Smooth muscle cell (in vitro differentiated cells): ENCODE results near the gene RBM19. TPM values are rescaled to one million over a fixed set of nuclear protein-coding genes. Genes with fewer than 3 reads are reported as not detected.

ENCODE experiments used
- DNase-seq: peaks from one replicate; lab custom pipeline; 2025; ENCODE audit not compliant: unreplicated experiment; lab: John Stamatoyannopoulos, UW
- H2AFZ ChIP-seq: fragments of 200-600 bp; sonication (generic); 2 replicates; pipeline ENCODE4 v1.6.0; 2016; ENCODE audit warnings: antibody characterized with exemption, low read depth, mild to moderate bottlenecking
- H3F3A ChIP-seq: fragments of 200-600 bp; sonication (generic); 2 replicates; pipeline ENCODE4 v1.6.0; 2017; ENCODE audit warnings: antibody characterized with exemption, low read depth
- H3K27ac ChIP-seq: fragments of 200-600 bp; sonication (generic); 2 replicates; pipeline ENCODE4 v1.5.1; 2016; ENCODE audit warnings: low read depth, mild to moderate bottlenecking
- H3K27me3 ChIP-seq: fragments of 200-600 bp; sonication (generic); 2 replicates; pipeline ENCODE4 v1.6.1; 2016; ENCODE audit warnings: low read depth, mild to moderate bottlenecking
- H3K36me3 ChIP-seq: fragments of 200-600 bp; sonication (generic); 2 replicates; pipeline ENCODE4 v1.5.1; 2016; ENCODE audit warnings: low read depth
- H3K4me1 ChIP-seq: fragments of 200-600 bp; sonication (generic); 2 replicates; pipeline ENCODE4 v1.5.1; 2016; ENCODE audit warnings: low read depth
- H3K4me2 ChIP-seq: fragments of 200-600 bp; sonication (generic); 2 replicates; pipeline ENCODE4 v1.6.0; 2016; ENCODE audit warnings: mild to moderate bottlenecking
- H3K4me3 ChIP-seq: fragments of 200-600 bp; sonication (generic); 2 replicates; pipeline ENCODE4 v1.5.1; 2016; ENCODE audit warnings: mild to moderate bottlenecking
- H3K79me2 ChIP-seq: fragments of 200-600 bp; sonication (generic); 2 replicates; pipeline ENCODE4 v1.6.0; 2016; ENCODE audit warnings: low read depth, mild to moderate bottlenecking
- H3K9ac ChIP-seq: fragments of 200-600 bp; sonication (generic); 2 replicates; pipeline ENCODE4 v1.6.0; 2016; ENCODE audit warnings: low read depth
- H3K9me3 ChIP-seq: fragments of 200-600 bp; sonication (generic); replicated peaks from 2 replicates; pipeline ENCODE4 v1.5.1; 2016; ENCODE audit warnings: low read depth
- H4K20me1 ChIP-seq: fragments of 200-600 bp; sonication (generic); 2 replicates; pipeline ENCODE4 v1.6.0; 2016; ENCODE audit warnings: low read depth
- WGBS: methylation state at CpG from one replicate; pipeline ENCODE4 v1.1.7; 2016; ENCODE audit warnings: low lambda C conversion rate; 5-methylcytosine and 5-hydroxymethylcytosine counted together
- polyA plus RNA-seq: library from polyadenylated mRNA; unstranded; fragments of >200 nt; fragmentation: Nextera tagmentation; extraction: Ambion mirVana; gene quantifications from 2 replicates; pipeline ENCODE4 v1.2.1, GENCODE V29; 2016
- total RNA-seq: library from RNA; depleted of rRNA; stranded (reverse); fragments of >200 nt; gene quantifications from 2 replicates; pipeline ENCODE4 v1.2.3, GENCODE V29; 2014
- TF ChIP-seq, protein P1 (sequence below): fragments of 200-600 bp; sonication (generic); IDR thresholded peaks from 2 replicates; pipeline ENCODE4 v1.5.1; 2017; ENCODE audit warnings: borderline replicate concordance, mild to moderate bottlenecking, antibody characterized with exemption; ENCODE audit not compliant: insufficient read depth, poor library complexity, severe bottlenecking

The RBM19 gene
- total and polyA plus RNA-seq, 2 experiments from 2014 or later, result 12.8 to 15.9 TPM

DNA sequence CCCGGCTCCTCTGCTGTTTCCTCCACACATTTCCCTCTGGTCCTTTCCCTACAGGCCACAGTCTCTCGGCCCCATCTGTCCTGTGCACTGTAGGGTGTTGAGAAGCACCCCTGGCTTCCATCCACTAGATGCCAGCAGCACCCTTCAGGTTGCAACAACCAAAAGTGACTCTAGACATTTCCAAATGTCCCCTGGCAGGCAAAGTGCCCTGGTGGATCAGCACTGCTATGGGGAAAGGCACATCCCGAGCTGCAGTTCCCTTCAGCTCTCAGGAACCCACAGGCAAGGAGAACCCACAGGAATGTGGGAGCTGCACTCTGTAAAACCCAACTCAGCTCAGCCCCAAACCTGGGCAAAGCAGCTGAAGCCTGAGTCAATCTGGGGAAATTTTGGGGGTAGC lies 77.0 kb downstream of the RBM19 start:
- peaks cover 7% of the 10 kb centered on the region for H3K4me1 ChIP-seq
- no peak for DNase-seq
- no peaks in the 10 kb centered on the region for H3K27me3 ChIP-seq
- 80% methylated on average over 3 of the region's 3 CpGs for WGBS
- H3K27ac ChIP-seq, result no peak overlapping the region
- no peak overlapping the region for H3K9ac ChIP-seq
- TF ChIP-seq, protein P1, sequence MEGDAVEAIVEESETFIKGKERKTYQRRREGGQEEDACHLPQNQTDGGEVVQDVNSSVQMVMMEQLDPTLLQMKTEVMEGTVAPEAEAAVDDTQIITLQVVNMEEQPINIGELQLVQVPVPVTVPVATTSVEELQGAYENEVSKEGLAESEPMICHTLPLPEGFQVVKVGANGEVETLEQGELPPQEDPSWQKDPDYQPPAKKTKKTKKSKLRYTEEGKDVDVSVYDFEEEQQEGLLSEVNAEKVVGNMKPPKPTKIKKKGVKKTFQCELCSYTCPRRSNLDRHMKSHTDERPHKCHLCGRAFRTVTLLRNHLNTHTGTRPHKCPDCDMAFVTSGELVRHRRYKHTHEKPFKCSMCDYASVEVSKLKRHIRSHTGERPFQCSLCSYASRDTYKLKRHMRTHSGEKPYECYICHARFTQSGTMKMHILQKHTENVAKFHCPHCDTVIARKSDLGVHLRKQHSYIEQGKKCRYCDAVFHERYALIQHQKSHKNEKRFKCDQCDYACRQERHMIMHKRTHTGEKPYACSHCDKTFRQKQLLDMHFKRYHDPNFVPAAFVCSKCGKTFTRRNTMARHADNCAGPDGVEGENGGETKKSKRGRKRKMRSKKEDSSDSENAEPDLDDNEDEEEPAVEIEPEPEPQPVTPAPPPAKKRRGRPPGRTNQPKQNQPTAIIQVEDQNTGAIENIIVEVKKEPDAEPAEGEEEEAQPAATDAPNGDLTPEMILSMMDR, result no peak
- no peak overlapping the region for H3K4me3 ChIP-seq
- no peak overlapping the region for H3K4me2 ChIP-seq
- no peaks in the 10 kb centered on the region for H4K20me1 ChIP-seq
- no peaks in the 10 kb centered on the region for H3K36me3 ChIP-seq
- no peaks in the 10 kb centered on the region for H3K79me2 ChIP-seq
- no peak overlapping the region for H2AFZ ChIP-seq
- H3K9me3 ChIP-seq, result no peaks in the 10 kb centered on the region
- no peaks in the 10 kb centered on the region for H3F3A ChIP-seq

- Histone ChIP-seq H3K4me3 (no peak overlapping the region), H3K9ac (no peak overlapping the region), H3F3A (no peaks in the 10 kb centered on the region), H3K79me2 (no peaks in the 10 kb centered on the region), H4K20me1 (no peaks in the 10 kb centered on the region), H3K4me1 (peaks cover 7% of the 10 kb centered on the region), H3K36me3 (no peaks in the 10 kb centered on the region), H3K27ac (no peak overlapping the region), H2AFZ (no peak overlapping the region), H3K9me3 (no peaks in the 10 kb centered on the region), H3K27me3 (no peaks in the 10 kb centered on the region), H3K4me2 (no peak overlapping the region)
- WGBS, result 98% methylated on average over 2 of the region's 2 CpGs
- no peak for DNase-seq
- TF ChIP-seq, protein P1, result no peak
Measured at GRCh38 chr12:113888435-113888834, 77.7 kb downstream of the RBM19 start.

- TF ChIP-seq, protein P1, result no peak
- no peaks in the 10 kb centered on the region for H3K27me3 ChIP-seq
- peaks cover 7% of the 10 kb centered on the region for H3K4me1 ChIP-seq
- H3K27ac ChIP-seq, result no peak overlapping the region
- no peaks in the 10 kb centered on the region for H3K36me3 ChIP-seq
- H3K79me2 ChIP-seq, result no peaks in the 10 kb centered on the region
- H3K9ac ChIP-seq, result no peak overlapping the region
- no peaks in the 10 kb centered on the region for H3F3A ChIP-seq
- no peak for DNase-seq
- no peak overlapping the region for H3K4me3 ChIP-seq
- no peaks in the 10 kb centered on the region for H3K9me3 ChIP-seq
- no peak overlapping the region for H3K4me2 ChIP-seq
- H2AFZ ChIP-seq, result no peak overlapping the region
- H4K20me1 ChIP-seq, result no peaks in the 10 kb centered on the region
- 87% methylated on average over 3 of the region's 3 CpGs for WGBS
Measured at GRCh38 chr12:113887906-113888305, 78.2 kb downstream of the RBM19 start.

DNA sequence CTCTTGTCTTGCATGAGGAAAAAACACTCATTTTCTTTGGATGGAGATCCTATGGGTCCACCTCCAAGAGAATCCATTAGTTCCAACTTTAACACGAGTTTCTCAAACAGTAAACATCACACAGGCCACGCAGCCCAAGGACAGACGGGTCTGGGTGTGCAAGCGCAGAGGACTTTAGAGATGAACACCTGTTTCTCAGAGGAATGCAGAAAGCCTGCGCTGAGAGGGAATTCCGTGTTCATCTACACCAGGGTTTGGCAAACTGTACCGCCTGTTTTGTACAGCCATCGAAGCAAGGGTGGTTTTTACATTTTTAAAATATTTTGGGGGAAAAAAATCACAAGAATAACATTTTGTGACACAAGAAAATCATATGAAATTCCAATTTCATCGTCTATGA lies 79.4 kb downstream of the RBM19 start:
- Histone ChIP-seq H3K4me3 (no peak overlapping the region), H3K4me1 (peaks cover 6% of the 10 kb centered on the region), H4K20me1 (no peaks in the 10 kb centered on the region), H3K27ac (no peak overlapping the region), H3K79me2 (no peaks in the 10 kb centered on the region), H3F3A (no peaks in the 10 kb centered on the region), H3K9ac (no peak overlapping the region), H3K4me2 (no peak overlapping the region), H3K36me3 (no peaks in the 10 kb centered on the region), H2AFZ (no peak overlapping the region), H3K9me3 (no peaks in the 10 kb centered on the region), H3K27me3 (no peaks in the 10 kb centered on the region)
- DNase-seq, result no peak
- TF ChIP-seq, protein P1, result no peak
- WGBS, result 96% methylated on average over 9 of the region's 9 CpGs
